Smooth muscle cell (in vitro differentiated cells): ENCODE results near the gene NEDD4L. TPM values are rescaled to one million over a fixed set of nuclear protein-coding genes. Genes with fewer than 3 reads are reported as not detected.

Experiments used
- DNase-seq: peaks from one replicate; lab custom pipeline; 2025; ENCODE audit not compliant: unreplicated experiment; lab: John Stamatoyannopoulos, UW
- H2AFZ ChIP-seq: fragments of 200-600 bp; sonication (generic); 2 replicates; pipeline ENCODE4 v1.6.0; 2016; ENCODE audit warnings: antibody characterized with exemption, low read depth, mild to moderate bottlenecking
- H3F3A ChIP-seq: fragments of 200-600 bp; sonication (generic); 2 replicates; pipeline ENCODE4 v1.6.0; 2017; ENCODE audit warnings: antibody characterized with exemption, low read depth
- H3K27ac ChIP-seq: fragments of 200-600 bp; sonication (generic); 2 replicates; pipeline ENCODE4 v1.5.1; 2016; ENCODE audit warnings: low read depth, mild to moderate bottlenecking
- H3K27me3 ChIP-seq: fragments of 200-600 bp; sonication (generic); 2 replicates; pipeline ENCODE4 v1.6.1; 2016; ENCODE audit warnings: low read depth, mild to moderate bottlenecking
- H3K36me3 ChIP-seq: fragments of 200-600 bp; sonication (generic); 2 replicates; pipeline ENCODE4 v1.5.1; 2016; ENCODE audit warnings: low read depth
- H3K4me1 ChIP-seq: fragments of 200-600 bp; sonication (generic); 2 replicates; pipeline ENCODE4 v1.5.1; 2016; ENCODE audit warnings: low read depth
- H3K4me2 ChIP-seq: fragments of 200-600 bp; sonication (generic); 2 replicates; pipeline ENCODE4 v1.6.0; 2016; ENCODE audit warnings: mild to moderate bottlenecking
- H3K4me3 ChIP-seq: fragments of 200-600 bp; sonication (generic); 2 replicates; pipeline ENCODE4 v1.5.1; 2016; ENCODE audit warnings: mild to moderate bottlenecking
- H3K79me2 ChIP-seq: fragments of 200-600 bp; sonication (generic); 2 replicates; pipeline ENCODE4 v1.6.0; 2016; ENCODE audit warnings: low read depth, mild to moderate bottlenecking
- H3K9ac ChIP-seq: fragments of 200-600 bp; sonication (generic); 2 replicates; pipeline ENCODE4 v1.6.0; 2016; ENCODE audit warnings: low read depth
- H3K9me3 ChIP-seq: fragments of 200-600 bp; sonication (generic); replicated peaks from 2 replicates; pipeline ENCODE4 v1.5.1; 2016; ENCODE audit warnings: low read depth
- H4K20me1 ChIP-seq: fragments of 200-600 bp; sonication (generic); 2 replicates; pipeline ENCODE4 v1.6.0; 2016; ENCODE audit warnings: low read depth
- CTCF ChIP-seq: fragments of 200-600 bp; sonication (generic); IDR thresholded peaks from 2 replicates; pipeline ENCODE4 v1.5.1; 2017; ENCODE audit warnings: borderline replicate concordance, mild to moderate bottlenecking, antibody characterized with exemption; ENCODE audit not compliant: insufficient read depth, poor library complexity, severe bottlenecking
- WGBS: methylation state at CpG from one replicate; pipeline ENCODE4 v1.1.7; 2016; ENCODE audit warnings: low lambda C conversion rate; 5-methylcytosine and 5-hydroxymethylcytosine counted together
- polyA plus RNA-seq: library from polyadenylated mRNA; unstranded; fragments of >200 nt; fragmentation: Nextera tagmentation; extraction: Ambion mirVana; gene quantifications from 2 replicates; pipeline ENCODE4 v1.2.1, GENCODE V29; 2016
- total RNA-seq: library from RNA; depleted of rRNA; stranded (reverse); fragments of >200 nt; gene quantifications from 2 replicates; pipeline ENCODE4 v1.2.3, GENCODE V29; 2014

NEDD4L gene
- total and polyA plus RNA-seq, 2 experiments from 2014 or later, result 8.7 to 41.3 TPM

GRCh38 chr18:58096658-58097057, 52.6 kb downstream of the NEDD4L start:
- no peak for TF ChIP-seq CTCF
- no peaks in the 10 kb centered on the region for H3K4me1 ChIP-seq
- no peak for DNase-seq
- H3K27me3 ChIP-seq, result no peaks in the 10 kb centered on the region
- WGBS, result 82% methylated on average over 1 of the region's 1 CpG
- no peaks in the 10 kb centered on the region for H3K36me3 ChIP-seq
- no peaks in the 10 kb centered on the region for H3K9me3 ChIP-seq
- no peak overlapping the region for H3K4me2 ChIP-seq
- H3K79me2 ChIP-seq, result no peaks in the 10 kb centered on the region
- no peak overlapping the region for H2AFZ ChIP-seq
- H3K9ac ChIP-seq, result no peak overlapping the region
- H3K27ac ChIP-seq, result no peak overlapping the region
- no peaks in the 10 kb centered on the region for H3F3A ChIP-seq
- H4K20me1 ChIP-seq, result no peaks in the 10 kb centered on the region
- no peak overlapping the region for H3K4me3 ChIP-seq

DNA sequence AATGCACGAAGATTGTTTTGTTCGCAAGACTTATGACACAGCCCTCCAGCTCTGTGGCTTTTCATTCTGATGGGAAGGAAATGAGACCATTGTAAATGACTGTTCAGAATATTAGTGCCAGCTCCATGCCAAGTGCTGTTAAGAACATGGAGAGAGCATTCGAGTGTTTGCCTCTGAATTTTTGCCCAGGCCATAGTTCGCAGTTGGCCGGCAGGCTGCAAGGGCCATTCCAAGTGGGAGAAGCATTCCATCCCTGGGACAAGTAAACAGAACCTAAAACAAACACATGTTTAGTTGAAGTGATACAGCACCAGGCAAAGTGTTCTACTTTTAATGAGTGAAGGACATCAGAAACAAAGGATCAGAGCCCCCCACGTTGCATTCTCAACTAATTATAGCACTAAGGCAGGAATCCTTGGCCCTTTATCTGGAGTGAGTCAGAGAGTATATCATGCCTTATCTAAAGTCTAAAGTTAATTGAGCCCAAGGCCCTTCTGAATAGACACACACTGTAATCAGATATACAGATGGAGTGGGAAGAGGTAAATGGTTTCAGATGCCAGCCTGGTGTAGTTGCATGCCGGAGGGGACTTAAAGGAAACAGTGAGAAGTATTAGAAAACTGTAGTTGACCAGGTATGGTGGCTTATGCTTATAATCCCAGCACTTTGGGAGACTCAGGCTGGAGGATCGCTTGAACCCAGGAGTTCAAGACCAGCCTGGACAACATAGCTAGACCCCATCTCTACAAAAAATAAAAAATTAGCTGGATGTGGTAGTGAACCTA, 53.3 kb downstream of the NEDD4L start:
- H3K27ac ChIP-seq, result no peak overlapping the region
- H3K4me2 ChIP-seq, result no peak overlapping the region
- 60% methylated on average over 8 of the region's 8 CpGs for WGBS

GRCh38 chr18:58097907-58098166, 53.8 kb downstream of the NEDD4L start:
- no peak for TF ChIP-seq CTCF
- DNase-seq, result no peak
- Histone ChIP-seq H3K27me3 (no peaks in the 10 kb centered on the region), H2AFZ (no peak overlapping the region), H4K20me1 (no peaks in the 10 kb centered on the region), H3K27ac (no peak overlapping the region), H3F3A (no peaks in the 10 kb centered on the region), H3K9me3 (no peaks in the 10 kb centered on the region), H3K79me2 (no peaks in the 10 kb centered on the region), H3K4me1 (no peaks in the 10 kb centered on the region), H3K4me3 (no peak overlapping the region), H3K36me3 (no peaks in the 10 kb centered on the region), H3K9ac (no peak overlapping the region), H3K4me2 (no peak overlapping the region)
- WGBS, result 94% methylated on average over 5 of the region's 5 CpGs

More for the DNA sequence above, 53.3 kb downstream of the NEDD4L start:
- no peak for TF ChIP-seq CTCF
- Histone ChIP-seq H3K36me3 (no peaks in the 10 kb centered on the region), H3F3A (no peaks in the 10 kb centered on the region), H3K79me2 (no peaks in the 10 kb centered on the region), H3K4me3 (no peak overlapping the region), H2AFZ (no peak overlapping the region), H3K4me1 (no peaks in the 10 kb centered on the region), H3K9me3 (no peaks in the 10 kb centered on the region), H3K27me3 (no peaks in the 10 kb centered on the region), H3K9ac (no peak overlapping the region), H4K20me1 (no peaks in the 10 kb centered on the region)
- no peak for DNase-seq

DNA sequence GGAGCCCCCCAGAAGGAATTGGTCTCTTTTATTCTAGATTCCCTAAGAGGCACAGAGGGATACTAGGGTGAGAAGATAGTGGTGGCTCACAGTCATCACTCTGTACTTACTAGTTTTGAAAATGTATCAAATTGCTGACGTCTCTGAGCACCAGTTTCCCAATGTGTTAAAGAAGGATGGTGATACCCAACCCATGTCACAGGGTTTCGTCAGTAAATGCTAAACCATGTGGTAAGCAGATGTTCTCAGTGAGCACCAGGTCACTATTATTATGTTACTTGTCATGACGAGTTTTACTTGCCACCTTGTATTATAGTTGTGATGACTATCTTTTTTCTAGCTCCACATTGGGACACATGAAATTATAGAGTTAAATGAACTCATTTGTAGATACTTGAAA, 54.7 kb downstream of the NEDD4L start:
- Histone ChIP-seq H3K27ac (no peak overlapping the region), H3K4me2 (no peak overlapping the region)
- WGBS, result 75% methylated on average over 3 of the region's 3 CpGs

More for the DNA sequence above, 54.7 kb downstream of the NEDD4L start:
- DNase-seq, result no peak
- Histone ChIP-seq H2AFZ (no peak overlapping the region), H3F3A (no peaks in the 10 kb centered on the region), H3K9ac (no peak overlapping the region), H3K9me3 (no peaks in the 10 kb centered on the region), H3K36me3 (no peaks in the 10 kb centered on the region), H4K20me1 (no peaks in the 10 kb centered on the region), H3K4me3 (no peak overlapping the region), H3K79me2 (no peaks in the 10 kb centered on the region), H3K27me3 (no peaks in the 10 kb centered on the region), H3K4me1 (no peaks in the 10 kb centered on the region)
- TF ChIP-seq CTCF, result no peak
